Activated CD8-positive, alpha-beta memory T cell treated with anti-CD3 and anti-CD28 coated beads for 36 hours (primary cell): Measurements from ENCODE around the gene ATXN7L2. TPM values are rescaled to one million over a fixed set of nuclear protein-coding genes. Genes with fewer than 3 reads are reported as not detected.

ENCODE experiments used
- CTCF ChIA-PET: fragments of 350-600 bp; sonication (Branson Sonifier 250); formaldehyde crosslinking; loops from one replicate; lab custom pipeline; 2021; ENCODE audit warnings: antibody characterized with exemption; lab: Charles Lee
- POLR2A ChIA-PET: fragments of 350-600 bp; sonication (Branson Sonifier 250); formaldehyde crosslinking; loops from one replicate; lab custom pipeline; 2021; ENCODE audit warnings: antibody characterized with exemption; lab: Charles Lee
- total RNA-seq, 2 experiments: library from RNA; stranded (reverse); gene quantifications; one replicate each; pipeline ENCODE4 v1.2.3, GENCODE V29; 2021

Gene ATXN7L2
- total RNA-seq, 2 experiments from 2014 or later = 16.5 to 16.8 TPM

DNA sequence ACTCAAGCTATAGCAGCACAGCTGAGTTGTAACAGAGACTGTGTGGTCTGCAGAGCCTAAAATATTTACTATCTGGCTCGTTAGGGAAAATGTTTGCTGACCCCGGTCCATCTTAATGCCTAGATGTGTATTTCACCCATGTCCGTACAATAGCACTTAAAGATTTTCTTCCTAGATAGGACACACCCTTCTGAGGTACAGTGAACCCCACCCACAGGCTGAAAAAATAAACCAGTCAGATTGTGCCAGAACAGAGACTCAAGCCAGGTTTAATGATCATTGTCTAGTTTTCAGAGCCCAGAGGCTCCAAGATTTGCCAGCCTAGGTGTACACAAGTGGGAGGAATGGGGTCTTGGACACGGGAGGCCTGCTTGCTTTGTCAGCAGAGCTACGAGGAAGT is 20.2 kb downstream of the ATXN7L2 start:
- ChIA-PET POLR2A (no interaction called here), CTCF (interaction anchor here (0.7 to 38.8 kb wide), 6 partner anchors 10 to 481 kb away, joined by 3 to 743 read pairs (median 7); partner anchors contain the start of genes AHCYL1, CYB561D1 and PSMA5)

DNA sequence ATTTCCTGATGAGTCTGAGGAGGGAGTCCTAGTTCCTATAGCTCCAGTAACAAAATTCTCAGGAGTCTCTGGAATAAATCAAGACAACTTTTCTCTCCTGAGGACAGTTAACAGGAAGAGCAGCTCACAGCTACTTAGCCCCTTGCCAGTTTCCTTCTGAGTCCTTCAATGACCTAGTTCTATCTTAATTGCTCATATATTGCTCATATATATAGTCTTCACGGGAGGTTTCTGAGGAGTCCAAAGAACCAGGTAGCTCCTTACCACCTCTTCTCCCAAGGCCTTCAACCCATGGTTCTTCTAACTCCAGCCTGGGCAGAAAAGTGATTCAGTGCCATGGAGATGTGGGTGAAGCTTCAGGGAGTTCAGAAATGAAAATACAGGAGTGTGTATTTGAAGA is 21.3 kb downstream of the ATXN7L2 start:
- ChIA-PET POLR2A (no interaction called here), CTCF (interaction anchor here (1.0 to 38.8 kb wide), 5 partner anchors 12 to 480 kb away, joined by 3 to 743 read pairs (median 9); partner anchors contain the start of genes AHCYL1, CYB561D1 and PSMA5)

DNA sequence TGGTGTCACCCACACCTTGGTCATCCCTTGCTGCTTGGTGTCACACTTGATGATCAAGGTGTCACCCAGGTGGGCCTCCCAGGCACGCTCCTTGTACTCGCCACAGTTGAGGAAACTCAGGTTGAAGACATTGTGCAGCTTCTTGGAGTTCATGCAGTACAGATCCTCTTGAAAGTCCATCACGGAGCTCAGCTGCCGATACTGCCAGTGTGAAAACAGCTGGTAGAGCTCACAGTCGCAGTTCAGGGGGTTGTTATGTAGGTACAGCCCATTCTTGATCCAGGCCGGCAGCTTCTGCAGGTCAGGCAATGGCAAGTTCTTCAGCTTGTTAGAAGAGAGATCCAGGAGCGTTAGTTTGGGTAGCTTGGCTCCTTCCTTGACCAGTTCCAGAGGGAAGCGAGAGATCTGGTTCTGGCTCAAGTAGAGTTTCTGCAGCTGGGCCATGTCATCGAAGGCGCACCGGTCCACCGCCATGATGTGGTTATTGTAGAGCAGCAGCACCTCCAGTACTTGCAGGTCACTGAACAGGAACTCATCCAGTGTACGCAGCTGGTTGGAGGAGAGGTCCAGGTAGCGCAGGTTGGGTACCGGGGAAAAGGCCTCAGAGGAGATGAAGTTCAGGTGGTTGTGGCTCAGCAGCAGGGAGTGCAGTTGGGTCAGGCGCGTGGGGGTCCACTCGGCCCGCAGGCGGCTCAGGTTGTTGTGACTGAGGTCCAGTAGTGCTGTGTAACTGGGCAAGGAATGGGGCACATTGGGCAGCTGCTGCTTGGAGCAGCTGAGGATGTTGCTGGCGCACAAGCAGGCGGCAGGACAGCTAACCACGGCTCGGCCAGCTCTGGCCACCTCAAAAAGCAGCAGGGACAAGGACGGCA is 24.5 kb downstream of the ATXN7L2 start:
- ChIA-PET CTCF (interaction anchor here (0.6 to 38.8 kb wide), 5 partner anchors 9 to 530 kb away, joined by 3 to 743 read pairs (median 8); partner anchors contain the start of gene CYB561D1), POLR2A (no interaction called here)

DNA sequence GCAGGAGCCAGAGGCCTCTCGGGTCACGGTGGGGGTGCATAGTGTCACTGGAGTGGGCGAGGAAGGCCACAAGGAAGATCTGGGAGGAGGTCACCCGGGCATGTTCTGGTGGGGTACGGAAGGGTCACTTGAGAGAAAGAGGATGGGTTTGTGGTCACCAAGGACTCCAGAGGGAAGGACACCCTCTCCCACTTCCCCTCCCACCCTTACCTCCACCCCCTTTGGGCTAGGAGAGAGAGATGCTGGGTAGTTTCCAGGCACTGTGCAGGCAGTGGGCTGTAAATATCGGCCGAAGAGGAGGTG is 25.1 kb downstream of the ATXN7L2 start:
- ChIA-PET POLR2A (interaction anchor here (0.7 to 1.2 kb wide), 2 partner anchors 10 to 83 kb away, joined by 3 to 4 read pairs; no protein-coding TSS in a partner anchor), CTCF (interaction anchor here (0.6 to 38.8 kb wide), 4 partner anchors 9 to 531 kb away, joined by 3 to 743 read pairs (median 64); partner anchors contain the start of gene CYB561D1)

DNA sequence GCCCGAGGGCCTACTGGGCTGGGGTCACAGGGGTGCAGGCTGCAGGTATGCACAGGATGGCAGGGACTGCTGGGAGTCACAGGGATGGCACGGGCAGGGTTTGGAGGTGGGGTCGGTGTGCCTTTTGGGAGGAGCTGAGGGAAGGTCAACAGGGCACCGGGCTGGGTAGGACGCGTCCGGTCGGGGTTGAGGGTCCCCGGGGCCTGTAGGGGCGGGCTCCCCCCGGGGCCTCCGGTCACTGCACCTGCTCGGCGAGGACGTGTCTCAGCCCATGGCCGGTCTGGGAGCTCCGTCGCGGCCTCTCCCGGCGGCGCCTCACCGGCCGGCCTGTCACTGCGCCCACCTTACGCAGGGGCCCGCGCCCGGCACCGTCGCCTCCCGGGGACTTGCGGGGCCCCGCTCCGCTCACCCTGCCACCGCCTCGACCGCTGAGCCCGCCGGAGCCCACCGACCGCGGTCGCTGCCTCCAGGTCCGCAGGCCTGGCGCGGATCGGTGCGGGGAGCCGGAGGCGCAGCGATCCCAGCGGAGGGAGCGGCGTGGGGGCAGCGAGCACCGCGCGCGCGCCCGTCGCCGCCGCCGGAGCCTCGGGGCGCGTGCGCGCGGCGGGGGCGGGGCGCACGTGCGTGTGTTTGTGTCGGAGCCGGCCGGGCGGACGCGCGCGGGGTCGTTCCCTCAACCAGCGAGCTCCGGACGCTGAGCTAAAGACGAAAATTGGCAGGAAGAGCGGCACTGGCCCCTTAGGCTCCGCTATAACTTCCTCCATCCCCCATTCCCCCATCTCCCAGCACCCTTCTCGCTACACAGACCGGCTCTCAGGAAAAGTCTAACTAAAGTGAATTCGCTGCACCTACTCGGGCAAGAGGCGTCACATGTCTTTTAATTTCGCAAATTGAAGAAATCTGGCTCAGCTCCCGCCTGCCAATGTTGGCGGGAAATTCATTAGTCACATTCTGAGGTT is 25.8 kb downstream of the ATXN7L2 start, which contains the start of gene AMIGO1:
TSS of gene AMIGO1 (minus strand) at position 552 of the 959 bp plus-strand sequence. CDS start 815 bp downstream, outside the sequence.
- POLR2A ChIA-PET = interaction anchor here (0.7 to 1.2 kb wide), 3 partner anchors 10 to 315 kb away, joined by 3 to 4 read pairs (median 3); no protein-coding TSS in a partner anchor
- CTCF ChIA-PET = interaction anchor here (0.7 to 38.8 kb wide), 5 partner anchors 9 to 271 kb away, joined by 3 to 743 read pairs (median 10); partner anchors contain the start of gene CYB561D1

DNA sequence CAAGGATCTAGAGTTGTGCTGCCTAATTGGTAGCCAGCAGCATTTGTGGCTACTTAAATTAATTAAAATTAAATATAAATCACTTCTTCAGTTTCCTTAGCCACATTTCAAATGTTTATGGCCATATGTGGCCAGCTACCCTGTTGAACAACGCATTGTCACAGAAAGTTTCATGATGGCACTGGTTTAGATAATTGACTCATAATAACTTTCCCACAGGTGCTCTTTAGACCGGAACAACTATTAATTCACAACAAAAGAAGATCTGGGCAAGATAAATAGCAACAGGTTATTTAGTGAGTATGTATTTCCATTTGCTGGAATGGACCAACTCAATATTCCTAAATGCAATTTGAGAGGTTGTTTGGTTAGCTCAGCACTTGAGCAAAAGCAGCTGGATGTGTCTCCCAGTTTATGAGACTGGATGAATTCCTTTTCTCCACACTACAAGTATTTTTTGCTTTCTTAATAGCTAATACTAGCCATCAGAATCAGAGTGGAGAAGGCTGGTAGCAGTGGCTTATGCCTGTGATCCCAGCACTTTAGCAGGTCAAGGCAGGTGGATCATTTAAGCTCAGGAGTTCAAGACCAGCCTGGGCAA is 29.5 kb downstream of the ATXN7L2 start:
- ChIA-PET CTCF (interaction anchor here (1.4 to 38.8 kb wide), 2 partner anchors 16 to 23 kb away, joined by 4 to 743 read pairs; no protein-coding TSS in a partner anchor), POLR2A (no interaction called here)

DNA sequence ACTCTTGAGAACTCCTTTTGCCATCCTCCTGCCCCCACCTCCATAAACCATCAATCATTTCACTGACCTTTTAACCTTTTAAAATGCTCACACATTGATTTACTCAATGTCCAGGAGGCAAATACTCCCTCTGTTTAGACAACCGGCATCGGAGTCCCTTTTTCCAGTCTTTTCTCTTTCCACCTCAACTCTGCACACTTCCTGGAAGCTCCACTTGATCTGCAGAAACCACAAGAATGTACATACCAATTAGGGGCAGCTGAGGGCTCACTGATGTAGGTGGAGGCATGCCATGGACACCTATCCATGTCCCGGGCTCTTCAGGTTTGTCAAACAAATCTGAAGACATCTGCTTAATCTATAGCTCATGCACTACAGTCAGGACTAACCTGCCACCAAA is 31.1 kb downstream of the ATXN7L2 start:
- ChIA-PET CTCF (interaction anchor here (0.7 to 38.8 kb wide), 4 partner anchors 11 to 61 kb away, joined by 3 to 743 read pairs (median 5); no protein-coding TSS in a partner anchor), POLR2A (interaction anchor here (2.1 kb wide), 1 partner anchor 9 kb away, joined by 4 read pairs; no protein-coding TSS in a partner anchor)

DNA sequence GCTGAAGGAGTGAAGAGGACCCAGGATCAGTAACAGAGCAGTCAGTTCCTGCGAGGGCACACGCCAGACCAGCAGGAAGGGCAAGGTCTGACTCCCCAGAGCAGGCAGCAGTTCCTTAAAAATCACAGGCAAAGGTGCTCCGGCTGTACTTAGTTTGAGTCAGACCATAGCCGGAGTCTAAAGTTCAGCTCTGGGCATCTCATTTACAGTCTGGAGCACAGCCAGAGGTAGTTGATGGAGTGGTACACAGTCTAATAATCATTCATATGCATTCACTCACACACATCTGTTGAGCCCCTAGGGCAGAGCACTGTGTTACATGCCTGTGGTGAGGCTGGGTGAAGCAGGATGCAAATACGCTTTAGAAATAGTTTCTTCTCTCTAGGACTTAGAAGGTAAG is 33.2 kb downstream of the ATXN7L2 start:
- POLR2A ChIA-PET = no interaction called here

DNA sequence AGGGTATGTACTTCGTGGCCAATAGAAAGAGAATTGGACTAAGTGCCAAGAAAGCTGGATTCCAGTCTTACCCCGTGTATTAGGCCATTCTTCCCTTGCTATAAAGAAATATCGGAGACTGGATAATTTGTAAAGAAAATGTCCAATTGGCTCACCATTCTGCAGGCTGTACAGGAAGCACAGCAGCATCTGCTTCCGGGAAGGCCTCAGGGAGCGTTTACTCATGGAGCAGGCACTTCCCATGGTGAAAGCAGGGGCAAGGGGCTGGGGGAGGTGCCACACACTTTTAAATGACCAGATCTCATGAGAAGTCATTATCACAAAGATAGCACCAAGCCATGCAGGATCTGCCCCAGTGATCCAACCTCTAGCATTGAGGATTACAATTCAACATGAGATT is 33.6 kb downstream of the ATXN7L2 start:
- CTCF ChIA-PET = interaction anchor here (2.0 to 38.8 kb wide), 2 partner anchors 12 to 23 kb away, joined by 5 to 743 read pairs; partner anchors contain the start of gene CYB561D1
- POLR2A ChIA-PET = no interaction called here

More for the DNA sequence above, 33.2 kb downstream of the ATXN7L2 start:
- CTCF ChIA-PET = interaction anchor here (2.0 to 38.8 kb wide), 2 partner anchors 12 to 23 kb away, joined by 5 to 743 read pairs; partner anchors contain the start of gene CYB561D1

DNA sequence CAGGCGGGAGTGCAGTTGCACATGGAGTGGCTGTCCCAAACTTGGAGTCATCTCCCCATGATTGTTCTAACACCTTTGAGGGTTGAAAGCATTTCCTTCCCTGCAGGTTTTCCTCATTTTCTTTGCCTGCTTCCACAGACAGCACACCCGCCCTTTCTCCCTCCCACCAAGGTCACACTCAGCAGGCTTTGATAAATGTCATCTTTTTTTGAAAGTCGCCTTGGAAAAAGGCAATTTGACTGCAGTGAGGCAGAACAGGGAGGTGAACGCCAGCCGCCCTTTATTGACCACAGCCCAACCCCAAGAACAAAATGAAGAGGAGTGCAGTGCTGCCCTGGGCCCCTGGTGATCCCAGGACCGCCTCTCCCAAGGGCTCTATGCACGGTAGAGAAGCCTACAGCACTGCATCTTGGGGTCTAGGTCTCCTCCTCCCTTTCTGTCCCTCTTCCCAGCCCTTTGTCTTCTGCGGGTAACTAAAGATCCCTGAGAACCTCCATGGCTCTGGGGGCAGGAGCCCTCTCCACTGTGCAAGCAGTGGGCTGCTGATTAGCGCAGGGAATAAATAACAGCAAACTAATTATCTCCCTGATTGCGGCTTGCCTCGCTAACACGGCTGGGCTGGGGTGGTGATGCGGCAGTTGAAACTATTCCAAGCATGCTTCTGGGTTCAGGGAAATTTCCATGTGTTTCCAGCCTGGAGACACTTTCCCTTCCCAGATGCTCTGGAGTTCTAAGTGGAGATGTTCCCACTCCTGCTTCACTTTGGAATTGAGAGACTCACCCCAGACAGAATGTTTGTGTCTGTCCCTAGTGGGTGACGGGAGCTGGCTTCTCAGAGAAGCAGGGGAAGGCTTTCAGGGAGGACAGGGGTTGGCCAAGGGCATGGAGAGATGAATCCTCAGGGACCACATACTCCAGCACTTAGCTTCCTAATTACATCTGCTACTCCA is 37.6 kb downstream of the ATXN7L2 start:
- ChIA-PET POLR2A (no interaction called here), CTCF (interaction anchor here (1.8 to 38.8 kb wide), 3 partner anchors 8 to 20 kb away, joined by 5 to 743 read pairs (median 743); partner anchors contain the start of genes AMIGO1, ATXN7L2 and CYB561D1)

DNA sequence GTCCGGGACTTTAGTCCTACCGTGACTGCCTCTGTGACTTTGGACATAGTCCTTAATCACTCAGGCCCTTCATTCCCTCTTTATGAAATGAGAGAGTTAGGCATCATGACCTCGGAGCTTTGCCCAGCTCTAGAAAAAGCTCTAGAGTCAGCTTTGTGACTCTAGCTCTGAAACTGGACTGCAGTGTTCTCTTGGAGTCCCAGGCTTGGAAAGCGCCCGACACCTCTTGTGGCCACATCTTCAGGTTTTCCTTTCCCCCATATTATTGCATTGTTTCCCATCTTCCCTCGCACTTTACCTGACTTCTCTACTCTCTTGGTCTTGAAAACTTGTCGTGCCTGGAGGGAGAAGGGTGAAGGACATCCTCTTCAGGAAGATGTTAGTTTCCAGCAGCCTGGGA is 38.3 kb downstream of the ATXN7L2 start:
- ChIA-PET CTCF (interaction anchor here (1.8 to 15.4 kb wide), 2 partner anchors 10 to 21 kb away, joined by 5 to 743 read pairs; partner anchors contain the start of genes AMIGO1, ATXN7L2 and CYB561D1), POLR2A (no interaction called here)

DNA sequence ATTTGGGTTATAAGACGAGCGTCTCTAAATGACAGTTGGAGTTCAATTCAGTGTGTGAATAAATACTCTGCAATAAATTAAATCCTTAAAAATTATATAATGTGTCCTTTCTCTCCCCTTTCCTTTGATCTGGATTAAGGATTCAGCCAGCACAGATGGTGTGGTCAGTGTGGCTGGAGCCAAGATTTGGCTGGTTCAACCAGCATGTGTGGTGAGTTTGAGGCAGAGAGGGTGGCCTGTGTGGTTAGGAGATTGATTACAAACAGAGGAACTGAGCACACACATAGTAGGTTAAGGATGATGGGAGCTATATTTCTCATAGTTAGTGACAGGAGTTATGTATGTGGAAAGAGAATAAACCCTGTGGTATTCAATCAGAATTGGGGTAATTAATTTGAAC is 40.0 kb downstream of the ATXN7L2 start:
- CTCF ChIA-PET = interaction anchor here (1.3 to 15.4 kb wide), 3 partner anchors 9 to 23 kb away, joined by 3 to 743 read pairs (median 3); partner anchors contain the start of genes AMIGO1, ATXN7L2 and CYB561D1
- POLR2A ChIA-PET = no interaction called here

DNA sequence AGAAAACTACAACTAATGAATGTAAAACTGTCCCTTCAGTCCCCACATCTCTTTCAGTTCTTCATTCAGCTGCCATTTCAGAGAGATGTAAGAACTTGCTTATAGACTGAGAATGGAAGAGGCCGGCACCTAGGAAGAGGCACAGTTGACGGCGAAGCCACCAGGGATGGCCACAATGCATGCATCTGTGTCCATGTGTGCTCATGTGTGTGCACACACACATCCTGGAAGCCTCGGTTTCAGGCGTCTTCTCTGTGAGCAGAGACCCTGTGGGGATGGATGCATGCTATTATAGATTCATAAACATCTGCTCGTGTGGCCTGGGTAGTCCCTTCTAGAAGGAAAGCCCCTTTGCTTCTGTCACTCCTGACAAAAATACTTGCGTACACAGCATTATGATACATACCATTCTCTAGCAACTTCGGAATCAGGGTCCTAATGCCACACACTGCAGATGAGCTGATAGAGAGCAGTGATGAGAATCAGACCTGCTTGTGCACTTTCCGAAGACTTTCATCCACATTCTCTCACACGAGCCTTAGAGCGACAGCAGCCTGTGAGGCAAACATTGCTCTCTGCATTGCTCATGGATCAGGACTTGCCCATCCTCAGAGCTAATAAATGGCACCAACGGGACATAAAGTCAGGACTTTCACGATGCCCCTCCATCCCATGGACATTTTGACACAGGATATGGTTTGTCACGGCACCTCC is 43.5 kb downstream of the ATXN7L2 start:
- ChIA-PET POLR2A (no interaction called here), CTCF (interaction anchor here (15.4 kb wide), 1 partner anchor 26 kb away, joined by 743 read pairs; the partner anchor contains the start of genes AMIGO1, ATXN7L2 and CYB561D1)

DNA sequence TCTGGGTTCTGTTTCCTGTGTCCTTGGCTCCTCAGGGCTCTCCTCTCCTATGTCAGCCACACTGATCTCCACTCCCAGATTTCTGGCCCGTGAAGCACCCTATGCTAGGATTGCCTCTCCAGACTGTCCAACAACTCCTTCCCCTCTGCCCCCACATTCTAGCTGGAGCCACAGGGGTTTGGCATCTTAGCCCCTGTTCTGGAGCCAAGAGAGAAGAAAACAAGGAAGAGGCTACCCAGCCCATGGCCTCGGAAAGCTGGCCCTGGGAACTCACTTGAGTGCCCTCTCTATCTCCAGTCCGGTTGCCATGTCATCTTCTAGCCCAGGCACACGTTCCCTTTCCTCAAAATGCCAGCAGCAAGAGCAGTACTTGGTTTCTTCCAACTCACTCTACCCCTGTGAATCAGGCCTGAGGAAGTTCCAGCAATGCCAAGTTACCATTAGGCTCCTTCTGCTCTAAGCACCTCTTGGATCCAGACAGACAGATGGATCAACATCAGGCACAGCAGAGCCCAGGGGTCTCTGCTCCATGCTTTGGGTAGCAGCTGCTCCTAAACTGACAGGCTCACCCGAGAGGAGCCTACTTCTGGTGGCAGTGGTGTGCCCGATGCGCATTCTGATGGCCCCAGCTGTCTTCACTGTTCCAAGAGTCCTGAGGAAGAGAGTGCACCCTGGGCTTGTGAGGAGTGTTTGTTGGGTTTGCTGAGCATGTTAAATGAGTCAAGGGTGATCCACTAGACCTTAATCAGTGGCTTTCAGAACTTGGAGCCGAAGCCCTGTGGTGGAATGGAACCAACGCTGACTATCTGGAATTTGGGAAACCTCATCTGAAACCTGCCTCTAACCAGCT is 44.4 kb downstream of the ATXN7L2 start:
- CTCF ChIA-PET = interaction anchor here (15.4 kb wide), 1 partner anchor 27 kb away, joined by 743 read pairs; the partner anchor contains the start of genes AMIGO1, ATXN7L2 and CYB561D1
- POLR2A ChIA-PET = no interaction called here

DNA sequence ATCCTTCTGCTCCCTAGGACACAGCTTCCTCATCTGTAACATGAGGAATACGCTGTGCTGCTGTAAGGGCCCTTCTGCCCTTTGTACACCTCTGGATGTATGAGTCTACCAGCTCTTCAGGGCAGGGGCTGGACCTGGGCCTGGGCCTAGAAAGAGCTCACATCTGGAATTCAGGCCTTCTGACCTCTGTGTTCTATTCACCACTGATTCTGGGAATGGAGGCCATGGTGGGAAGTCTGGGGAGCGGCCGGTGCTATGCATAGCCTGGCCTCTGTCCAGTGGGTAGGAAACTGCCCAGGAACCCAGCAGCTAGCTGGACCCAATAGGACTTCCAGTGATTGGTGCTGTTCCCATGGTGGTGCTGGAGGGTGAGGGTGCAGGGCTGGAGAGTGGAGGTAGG is 45.0 kb downstream of the ATXN7L2 start:
- POLR2A ChIA-PET = no interaction called here
- CTCF ChIA-PET = interaction anchor here (15.4 kb wide), 1 partner anchor 27 kb away, joined by 743 read pairs; the partner anchor contains the start of genes AMIGO1, ATXN7L2 and CYB561D1
